Stomach (tissue), 9 donors: Measurements from ENCODE around the gene MAPK13. TPM values are rescaled to one million over a fixed set of nuclear protein-coding genes. Genes with fewer than 3 reads are reported as not detected.

ENCODE experiments used
- DNase-seq, 2 donors: peaks; one replicate each; pipeline versions ENCODE4 v3.0.0 to v3.0.0-alpha.2; 2013 to 2019
- H3K27ac ChIP-seq, 5 donors: fragments of 200-600 bp in 4 of 5; sonication (generic) in 4 of 5; one replicate each; pipeline ENCODE4 v1.5.1; 2013 to 2019; ENCODE audit warnings: mild to moderate bottlenecking in 1 of 5, moderate library complexity in 1 of 5
- H3K27me3 ChIP-seq, 3 donors: fragments of 200-600 bp; sonication (generic); one replicate each; pipeline ENCODE4 v1.5.1; 2017 to 2019; ENCODE audit warnings: mixed run types in 1 of 3
- H3K36me3 ChIP-seq, 4 donors: fragments of 200-600 bp; sonication (generic); 1 replicate in 3 of 4; 2 replicates in 1 of 4; pipeline ENCODE4 v1.5.1; 2016 to 2019
- H3K4me1 ChIP-seq, 4 donors: fragments of 200-600 bp; sonication (generic); one replicate each; pipeline ENCODE4 v1.5.1; 2016 to 2019
- H3K4me3 ChIP-seq, 4 donors: fragments of 200-600 bp; sonication (generic) in 3 of 4; one replicate each; pipeline ENCODE4 v1.5.1; 2016 to 2019; ENCODE audit warnings: mild to moderate bottlenecking in 1 of 4
- H3K9me3 ChIP-seq, 4 donors: fragments of 200-600 bp; sonication (generic); one replicate each; pipeline ENCODE4 v1.5.1; 2016 to 2019
- CTCF ChIP-seq, 7 experiments: fragments of 450-650 bp in 4 of 7; fragments of 200-600 bp in 3 of 7; sonication (generic) in 3 of 7; IDR thresholded peaks; one replicate each; pipeline ENCODE4 v1.5.1; 2016 to 2019; ENCODE audit warnings: antibody characterized with exemption in 7 of 7, control low read depth in 2 of 7, mild to moderate bottlenecking in 1 of 7
- EP300 ChIP-seq: sonication (generic); formaldehyde crosslinking; IDR thresholded peaks from one replicate; pipeline ENCODE4 v1.6.1; 2017; ENCODE audit warnings: antibody characterized with exemption
- POLR2A ChIP-seq, 4 donors: fragments of 450-650 bp; IDR thresholded peaks; one replicate each; pipeline ENCODE4 v1.6.1; 2016; ENCODE audit warnings: antibody characterized with exemption in 4 of 4, control low read depth in 2 of 4, mild to moderate bottlenecking in 1 of 4, moderate library complexity in 1 of 4
- POLR2AphosphoS5 ChIP-seq, 3 donors: sonication (generic); formaldehyde crosslinking; IDR thresholded peaks; one replicate each; pipeline ENCODE4 v1.6.1; 2016; ENCODE audit warnings: antibody characterized with exemption in 3 of 3
- WGBS, 5 donors: extraction: QIAGEN DNeasy Blood & Tissue Kit in 3 of 5; methylation state at CpG; one replicate each; pipeline versions ENCODE4 v1.1.5 to v1.1.7; 2013 to 2018; 5-methylcytosine and 5-hydroxymethylcytosine counted together
- intact Hi-C: fragments of 100-400 bp; cut with DNase I; formaldehyde crosslinking; loops from one replicate; pipeline ENCODE4 v1.15.1; 2023; ENCODE audit warnings: low total_unique reads
- polyA plus RNA-seq, 3 donors: library from polyadenylated mRNA; stranded (reverse); fragments of 200-250 nt; gene quantifications; one replicate each; pipeline ENCODE4 v1.2.3, GENCODE V29; 2013
- total RNA-seq, 5 donors: library from RNA; depleted of rRNA; stranded (reverse); fragments of >200 nt; gene quantifications; one replicate each; pipeline versions ENCODE4 v1.1.0 to v1.2.3, GENCODE V29; 2014 to 2016
- donor health status: healthy with polysubstance abuse.
- donor health status: Bipolar disorder and iron deficiency.
- donor health status: healthy.

The MAPK13 gene
- total and polyA plus RNA-seq, 8 donors, result 19.8 to 95.9 (median 34.5) TPM

- WGBS, 5 donors, result 73 to 82% (median 78%) methylated on average over 3 of the region's 3 CpGs
- Histone ChIP-seq H3K27ac (no peak overlapping the region), H3K36me3 (peaks cover 11 to 52% (median 37%) of the 10 kb centered on the region in 4 donors), H3K27me3 (no peaks in the 10 kb centered on the region), H3K4me1 (peaks cover 12 to 51% (median 30%) of the 10 kb centered on the region in 4 donors), H3K4me3 (no peak overlapping the region), H3K9me3 (no peaks in the 10 kb centered on the region)
- DNase-seq, result no peak
- intact Hi-C loops, result loop anchor here (5.0 kb wide), 1 partner anchor 71 kb away; the partner anchor contains the start of gene MAPK14
- TF ChIP-seq CTCF (IDR thresholded peaks at IDR 0.05) (no peak), POLR2AphosphoS5 (IDR thresholded peaks at IDR 0.05) (no peak)
Observed at GRCh38 chr6:36098253-36098919, 31.9 kb upstream of the MAPK13 start.

- H3K4me3 ChIP-seq, result no peak overlapping the region
- TF ChIP-seq CTCF (IDR thresholded peaks at IDR 0.05), result no peak
- TF ChIP-seq POLR2AphosphoS5 (IDR thresholded peaks at IDR 0.05), result no peak
- no peak for TF ChIP-seq POLR2A (IDR thresholded peaks at IDR 0.05)
- no peak for TF ChIP-seq EP300
- H3K4me1 ChIP-seq, result peaks cover 12 to 51% (median 30%) of the 10 kb centered on the region in 4 donors
- H3K27me3 ChIP-seq, result no peaks in the 10 kb centered on the region
- H3K36me3 ChIP-seq, result peaks cover 18 to 59% (median 44%) of the 10 kb centered on the region in 4 donors
- DNase-seq, result peak in 1 of 2 donors; percentile 37
- WGBS, 5 donors, result 63 to 81% (median 69%) methylated on average over 5 of the region's 5 CpGs
- no peaks in the 10 kb centered on the region for H3K9me3 ChIP-seq
- intact Hi-C loops, result loop anchor here (5.0 kb wide), 1 partner anchor 72 kb away; the partner anchor contains the start of gene MAPK14
- H3K27ac ChIP-seq, result peak overlapping the region in 1 of 5 donors; percentile 11
Observed at GRCh38 chr6:36098920-36099647, 31.2 kb upstream of the MAPK13 start.

- no peaks in the 10 kb centered on the region for H3K27me3 ChIP-seq
- no peaks in the 10 kb centered on the region for H3K9me3 ChIP-seq
- no peak overlapping the region for H3K27ac ChIP-seq
- WGBS, 5 donors, result 47 to 76% (median 53%) methylated on average over 6 of the region's 6 CpGs
- no peak for TF ChIP-seq EP300
- no peak for TF ChIP-seq POLR2A (IDR thresholded peaks at IDR 0.05)
- TF ChIP-seq POLR2AphosphoS5 (IDR thresholded peaks at IDR 0.05), result no peak
- no peak for TF ChIP-seq CTCF (IDR thresholded peaks at IDR 0.05)
- peak in 1 of 2 donors; percentile 51 for DNase-seq
- peaks cover 7 to 46% (median 29%) of the 10 kb centered on the region in 4 donors for H3K4me1 ChIP-seq
- intact Hi-C loops, result loop anchor here (5.0 kb wide), 1 partner anchor 73 kb away; the partner anchor contains the start of gene MAPK14
- H3K4me3 ChIP-seq, result no peak overlapping the region
- H3K36me3 ChIP-seq, result peaks cover 24 to 68% (median 53%) of the 10 kb centered on the region in 4 donors
Observed at GRCh38 chr6:36099869-36100483, 30.3 kb upstream of the MAPK13 start.

- TF ChIP-seq CTCF (IDR thresholded peaks at IDR 0.05), result no peak
- TF ChIP-seq POLR2AphosphoS5 (IDR thresholded peaks at IDR 0.05), result no peak
- TF ChIP-seq POLR2A (IDR thresholded peaks at IDR 0.05), result no peak
- no peak for TF ChIP-seq EP300
- Histone ChIP-seq H3K27me3 (no peaks in the 10 kb centered on the region), H3K36me3 (peaks cover 24 to 69% (median 60%) of the 10 kb centered on the region in 4 donors), H3K4me1 (peaks cover 0 to 31% (median 16%) of the 10 kb centered on the region in 4 donors), H3K27ac (no peak overlapping the region), H3K9me3 (no peaks in the 10 kb centered on the region), H3K4me3 (no peak overlapping the region)
- intact Hi-C loops, result no loop called here
- DNase-seq, result no peak
- WGBS, 5 donors, result 90 to 99% (median 95%) methylated on average over 3 of the region's 3 CpGs
Observed at GRCh38 chr6:36101691-36102090, 28.6 kb upstream of the MAPK13 start.
